Ishikawa (cell line): ENCODE results near the gene MAP4K4.

ENCODE experiments used
- CEBPB ChIP-seq: IDR thresholded peaks from 2 replicates; pipeline ENCODE4 v1.6.1; 2012
- CREB1 ChIP-seq: IDR thresholded peaks from 2 replicates; pipeline ENCODE4 v1.6.1; 2012; ENCODE audit warnings: low read depth
- EGR1 ChIP-seq: IDR thresholded peaks from 2 replicates; pipeline ENCODE4 v1.6.1; 2012
- EP300 ChIP-seq: IDR thresholded peaks from 2 replicates; pipeline ENCODE4 v1.6.1; 2012; ENCODE audit warnings: borderline replicate concordance
- FOXM1 ChIP-seq: IDR thresholded peaks from 2 replicates; pipeline ENCODE4 v1.6.1; 2012; ENCODE audit warnings: low read depth, borderline replicate concordance
- NFIC ChIP-seq: IDR thresholded peaks from 2 replicates; pipeline ENCODE4 v1.6.1; 2012
- RAD21 ChIP-seq: IDR thresholded peaks from 2 replicates; pipeline ENCODE4 v1.6.1; 2012; ENCODE audit warnings: low read depth
- TAF1 ChIP-seq: IDR thresholded peaks from 2 replicates; pipeline ENCODE4 v1.6.1; 2012; ENCODE audit warnings: low read depth, mild to moderate bottlenecking
- TCF12 ChIP-seq: IDR thresholded peaks from 2 replicates; pipeline ENCODE4 v1.6.1; 2012; ENCODE audit warnings: low read depth
- TEAD4 ChIP-seq: IDR thresholded peaks from 2 replicates; pipeline ENCODE4 v1.6.1; 2012
- YY1 ChIP-seq: IDR thresholded peaks from 2 replicates; pipeline ENCODE4 v1.6.1; 2012; ENCODE audit warnings: low read depth
- ZBTB7A ChIP-seq: IDR thresholded peaks from 2 replicates; pipeline ENCODE4 v1.6.1; 2012; ENCODE audit warnings: low read depth
- TF ChIP-seq, protein P1 (sequence below): IDR thresholded peaks from 2 replicates; pipeline ENCODE4 v1.6.1; 2012; ENCODE audit warnings: low read depth, mild to moderate bottlenecking
- TF ChIP-seq, protein P2 (sequence below): IDR thresholded peaks from 2 replicates; pipeline ENCODE4 v1.6.1; 2012
- TF ChIP-seq, protein P3 (sequence below): IDR thresholded peaks from 2 replicates; pipeline ENCODE4 v1.6.1; 2012

Gene MAP4K4

DNA sequence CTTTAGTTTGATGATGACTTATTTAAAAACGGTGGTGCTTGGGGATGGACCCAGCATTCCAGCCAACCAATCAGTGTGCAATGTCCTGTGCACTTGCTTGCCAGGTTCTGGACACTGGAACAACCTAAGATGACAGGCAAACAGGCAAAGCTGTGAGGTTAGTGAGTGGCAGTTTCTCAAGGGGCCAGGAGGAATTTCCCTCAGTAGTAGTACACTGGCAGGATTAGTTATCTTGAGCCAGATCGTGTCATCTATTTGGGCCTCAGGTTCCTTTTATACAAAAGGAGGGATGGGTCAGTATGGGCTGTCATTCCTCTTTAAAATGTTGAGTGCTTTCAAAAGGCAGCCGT lies 26.6 kb downstream of the MAP4K4 start:
- TF ChIP-seq, protein P1, sequence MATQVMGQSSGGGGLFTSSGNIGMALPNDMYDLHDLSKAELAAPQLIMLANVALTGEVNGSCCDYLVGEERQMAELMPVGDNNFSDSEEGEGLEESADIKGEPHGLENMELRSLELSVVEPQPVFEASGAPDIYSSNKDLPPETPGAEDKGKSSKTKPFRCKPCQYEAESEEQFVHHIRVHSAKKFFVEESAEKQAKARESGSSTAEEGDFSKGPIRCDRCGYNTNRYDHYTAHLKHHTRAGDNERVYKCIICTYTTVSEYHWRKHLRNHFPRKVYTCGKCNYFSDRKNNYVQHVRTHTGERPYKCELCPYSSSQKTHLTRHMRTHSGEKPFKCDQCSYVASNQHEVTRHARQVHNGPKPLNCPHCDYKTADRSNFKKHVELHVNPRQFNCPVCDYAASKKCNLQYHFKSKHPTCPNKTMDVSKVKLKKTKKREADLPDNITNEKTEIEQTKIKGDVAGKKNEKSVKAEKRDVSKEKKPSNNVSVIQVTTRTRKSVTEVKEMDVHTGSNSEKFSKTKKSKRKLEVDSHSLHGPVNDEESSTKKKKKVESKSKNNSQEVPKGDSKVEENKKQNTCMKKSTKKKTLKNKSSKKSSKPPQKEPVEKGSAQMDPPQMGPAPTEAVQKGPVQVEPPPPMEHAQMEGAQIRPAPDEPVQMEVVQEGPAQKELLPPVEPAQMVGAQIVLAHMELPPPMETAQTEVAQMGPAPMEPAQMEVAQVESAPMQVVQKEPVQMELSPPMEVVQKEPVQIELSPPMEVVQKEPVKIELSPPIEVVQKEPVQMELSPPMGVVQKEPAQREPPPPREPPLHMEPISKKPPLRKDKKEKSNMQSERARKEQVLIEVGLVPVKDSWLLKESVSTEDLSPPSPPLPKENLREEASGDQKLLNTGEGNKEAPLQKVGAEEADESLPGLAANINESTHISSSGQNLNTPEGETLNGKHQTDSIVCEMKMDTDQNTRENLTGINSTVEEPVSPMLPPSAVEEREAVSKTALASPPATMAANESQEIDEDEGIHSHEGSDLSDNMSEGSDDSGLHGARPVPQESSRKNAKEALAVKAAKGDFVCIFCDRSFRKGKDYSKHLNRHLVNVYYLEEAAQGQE: no peak
- TF ChIP-seq NFIC (no peak), EGR1 (no peak), ZBTB7A (no peak), CREB1 (no peak), CEBPB (no peak), FOXM1 (no peak), RAD21 (no peak), YY1 (no peak), TAF1 (no peak), TCF12 (no peak), EP300 (no peak), TEAD4 (no peak)
- TF ChIP-seq, protein P2, sequence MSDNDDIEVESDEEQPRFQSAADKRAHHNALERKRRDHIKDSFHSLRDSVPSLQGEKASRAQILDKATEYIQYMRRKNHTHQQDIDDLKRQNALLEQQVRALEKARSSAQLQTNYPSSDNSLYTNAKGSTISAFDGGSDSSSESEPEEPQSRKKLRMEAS: no peak
- TF ChIP-seq, protein P3, sequence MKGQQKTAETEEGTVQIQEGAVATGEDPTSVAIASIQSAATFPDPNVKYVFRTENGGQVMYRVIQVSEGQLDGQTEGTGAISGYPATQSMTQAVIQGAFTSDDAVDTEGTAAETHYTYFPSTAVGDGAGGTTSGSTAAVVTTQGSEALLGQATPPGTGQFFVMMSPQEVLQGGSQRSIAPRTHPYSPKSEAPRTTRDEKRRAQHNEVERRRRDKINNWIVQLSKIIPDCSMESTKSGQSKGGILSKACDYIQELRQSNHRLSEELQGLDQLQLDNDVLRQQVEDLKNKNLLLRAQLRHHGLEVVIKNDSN: no peak

DNA sequence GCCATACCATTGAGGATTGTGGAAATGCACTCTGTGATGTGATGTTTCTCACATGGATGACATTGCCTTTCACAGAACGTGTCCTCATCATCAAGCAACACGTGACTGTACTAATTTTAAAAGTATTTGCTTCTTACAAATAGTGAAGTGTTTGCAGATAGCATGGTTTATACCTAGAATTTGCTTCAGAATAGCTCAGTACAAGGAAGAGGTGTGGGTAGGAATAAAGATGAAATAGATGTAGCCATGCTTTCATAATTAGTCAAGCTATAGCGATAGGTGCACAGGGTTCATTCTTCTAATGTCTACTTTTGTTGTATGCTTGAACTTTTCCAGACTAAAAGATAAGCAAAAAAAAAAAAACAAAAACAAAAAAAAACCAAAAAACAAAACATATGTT lies 27.5 kb downstream of the MAP4K4 start:
- TF ChIP-seq, protein P3: no peak
- TF ChIP-seq TCF12 (no peak), TAF1 (no peak), NFIC (no peak), CREB1 (no peak), CEBPB (no peak), EP300 (no peak), YY1 (no peak), TEAD4 (no peak), EGR1 (no peak), RAD21 (no peak), FOXM1 (no peak), ZBTB7A (no peak)
- TF ChIP-seq, protein P2: no peak
- TF ChIP-seq, protein P1: no peak

DNA sequence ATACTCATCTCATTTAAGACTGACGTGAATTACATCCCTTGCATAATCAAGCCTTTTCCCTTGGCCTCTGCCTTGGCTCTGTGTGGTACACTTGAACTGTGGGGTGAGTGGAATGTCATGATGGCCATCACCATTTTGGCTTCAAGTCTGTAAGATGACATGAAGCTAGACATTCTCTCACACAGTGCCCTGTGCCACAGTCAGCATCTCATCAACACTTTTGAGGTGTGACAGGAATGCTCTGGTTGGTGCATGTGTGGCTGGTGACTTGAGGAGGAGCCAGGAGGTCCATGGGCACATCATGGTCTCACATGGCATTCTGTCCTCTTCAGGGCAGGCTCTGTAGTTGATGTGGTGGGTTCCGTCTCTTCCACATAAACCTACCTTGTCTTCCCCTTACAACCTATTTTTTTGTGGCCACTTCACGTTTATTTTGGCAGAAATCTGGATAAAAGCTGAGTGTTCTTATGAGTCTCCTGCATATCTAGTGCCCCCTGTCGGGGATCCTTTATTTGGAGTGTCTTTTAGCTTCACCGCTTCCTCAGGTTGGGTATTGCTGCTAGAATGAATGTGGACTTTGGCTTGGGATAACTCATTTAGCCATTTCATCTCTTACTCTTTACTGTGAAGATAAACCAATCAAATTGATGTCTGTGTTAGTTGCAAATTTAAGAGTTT lies 28.1 kb downstream of the MAP4K4 start:
- TF ChIP-seq, protein P1: no peak
- TF ChIP-seq TAF1 (no peak), ZBTB7A (no peak), RAD21 (no peak)
- TF ChIP-seq, protein P2: no peak
- TF ChIP-seq, protein P3: no peak

DNA sequence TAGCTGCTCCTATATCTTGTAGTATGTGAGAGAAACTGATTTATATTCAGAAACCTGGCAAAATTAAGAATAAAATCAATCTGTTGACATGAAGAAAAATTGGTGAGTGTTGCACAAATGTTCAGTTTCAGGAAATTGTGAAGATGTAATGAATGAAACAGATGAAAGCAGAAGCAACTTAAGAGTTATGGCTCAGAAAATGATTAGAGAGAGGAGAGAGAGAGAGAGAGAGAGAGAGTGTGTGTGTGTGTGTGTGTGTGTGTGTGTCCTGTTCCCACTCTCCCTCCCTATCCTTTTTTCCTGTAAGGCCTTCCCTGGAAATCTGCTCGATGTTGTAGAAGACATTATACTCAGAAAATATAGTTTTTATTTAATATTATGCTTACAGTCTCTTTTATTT lies 31.4 kb downstream of the MAP4K4 start:
- TF ChIP-seq TCF12: no peak
- TF ChIP-seq, protein P3: no peak
